ENCODE results near the gene PDS5B. TPM values are rescaled to one million over a fixed set of nuclear protein-coding genes. Genes with fewer than 3 reads are reported as not detected.

The PDS5B gene
- total RNA-seq, 1 experiment from 2014 or later = 26.5 TPM

- Histone ChIP-seq H3K4me1 (ENCODE audit: control insufficient read depth in 1 of 2, insufficient read depth in 2 of 2, low read length in 2 of 2) (no peaks in the 10 kb centered on the region), H3K9me2 (ENCODE audit: insufficient read depth) (no peaks in the 10 kb centered on the region), H3K27me3 (ENCODE audit: insufficient read depth, low read length) (no peaks in the 10 kb centered on the region), H3K36me3 (ENCODE audit: control insufficient read depth in 1 of 2, insufficient read depth in 2 of 2, low read length in 2 of 2) (no peaks in the 10 kb centered on the region), H3K27ac (ENCODE audit: low read depth, low read length) (no peak overlapping the region), H3K4me3 (replicated peaks in 1 of 2; ENCODE audit: low read depth in 1 of 2, low read length in 2 of 2) (no peak overlapping the region), H2AFZ (ENCODE audit: low read depth, low read length, poor library complexity, severe bottlenecking) (no peak overlapping the region), H3K79me2 (ENCODE audit: insufficient read depth, low read length) (no peaks in the 10 kb centered on the region), H4K20me1 (ENCODE audit: insufficient read depth) (no peaks in the 10 kb centered on the region), H3K9me3 (ENCODE audit: control insufficient read depth in 1 of 2, insufficient read depth in 1 of 2, low read depth in 1 of 2, low read length in 2 of 2) (no peaks in the 10 kb centered on the region; a peak in 1 of 4 replicates), H3K4me2 (ENCODE audit: low read length) (no peak overlapping the region), H3K9ac (ENCODE audit: low read length) (no peak overlapping the region)
- DNase-seq (ENCODE audit: low read depth, low spot score) = no peak
- ChIA-PET CTCF (no interaction called here), POLR2A (no interaction called here), RAD21 (ENCODE audit: low non-redundant PET in 1 of 2, low total read pairs in 2 of 2, uncharacterized antibody in 2 of 2, unreplicated experiment in 2 of 2) (no interaction called here)
- intact Hi-C loops (cut with micrococcal nuclease) = no loop called here
- TF ChIP-seq POLR2A (IDR thresholded peaks at IDR 0.05; ENCODE audit: borderline replicate concordance, extremely low read depth, insufficient read depth, insufficient read length) = no peak
- TF ChIP-seq EGR1 (IDR thresholded peaks at IDR 0.05; ENCODE audit: low read depth) = no peak
- no peak for TF ChIP-seq CTCF (IDR thresholded peaks at IDR 0.05 in 2 of 3, conservative IDR thresholded peaks at IDR 0.05 in 1 of 3; ENCODE audit: borderline replicate concordance in 1 of 3, insufficient read depth in 1 of 3, low read depth in 2 of 3, low read length in 2 of 3)
- TF ChIP-seq JUND (IDR thresholded peaks at IDR 0.05) = no peak
- no peak for TF ChIP-seq POLR2AphosphoS5 (IDR thresholded peaks at IDR 0.05; ENCODE audit: low read depth, low read length)
- TF ChIP-seq CEBPB (IDR thresholded peaks at IDR 0.05; ENCODE audit: low read depth) = no peak
- TF ChIP-seq SRF (IDR thresholded peaks at IDR 0.05; ENCODE audit: low read depth) = no peak
- no peak for TF ChIP-seq RAD21 (IDR thresholded peaks at IDR 0.05; ENCODE audit: low read depth)
- no peak for TF ChIP-seq YY1 (IDR thresholded peaks at IDR 0.05; ENCODE audit: extremely low read depth, insufficient replicate concordance, low read depth, low read length)
- no peak for TF ChIP-seq MAX (IDR thresholded peaks at IDR 0.05)
- no peak for TF ChIP-seq SP1 (IDR thresholded peaks at IDR 0.05; ENCODE audit: low read depth)
- TF ChIP-seq ATF3 (IDR thresholded peaks at IDR 0.05) = no peak
- no peak for TF ChIP-seq ZBTB33 (IDR thresholded peaks at IDR 0.05; ENCODE audit: extremely low read depth, insufficient replicate concordance, low read length)
- no peak for TF ChIP-seq EZH2phosphoT487 (IDR thresholded peaks at IDR 0.05; ENCODE audit: borderline replicate concordance)
- TF ChIP-seq ZNF274 (IDR thresholded peaks at IDR 0.05; ENCODE audit: low read depth, low read length) = no peak
- TF ChIP-seq SIN3A (IDR thresholded peaks at IDR 0.05; ENCODE audit: low read depth) = no peak
- TF ChIP-seq CBX3 (IDR thresholded peaks at IDR 0.05; ENCODE audit: low read depth) = no peak
- no peak for TF ChIP-seq ELF1 (IDR thresholded peaks at IDR 0.05; ENCODE audit: borderline replicate concordance, low read depth)
- no peak for TF ChIP-seq REST (IDR thresholded peaks at IDR 0.05; ENCODE audit: low read depth)
- ATAC-seq = no peak
- BruUV-seq (replicated peaks) = no TSS peak
Measured at GRCh38 chr13:32804673-32805230, 218.5 kb downstream of the PDS5B start.

Data from HCT116 (cell line).